ES-I3 (cell line): Measurements from ENCODE around the gene TAL2.

Experiments used
- H3K36me3 ChIP-seq: 2 replicates; pipeline ENCODE4 v1.6.1; 2013; ENCODE audit warnings: mild to moderate bottlenecking, low read length, control low read depth, moderate library complexity; ENCODE audit not compliant: insufficient read depth
- H3K4me1 ChIP-seq: 2 replicates; pipeline ENCODE4 v1.6.1; 2013; ENCODE audit warnings: mild to moderate bottlenecking, control low read depth, low read length; ENCODE audit not compliant: insufficient read depth
- H3K9ac ChIP-seq: 2 replicates; pipeline ENCODE4 v1.6.1; 2013; ENCODE audit warnings: low read depth, mild to moderate bottlenecking, low read length, moderate library complexity
- H3K9me3 ChIP-seq: 2 replicates; pipeline ENCODE4 v1.6.1; 2013; ENCODE audit warnings: mild to moderate bottlenecking, low read length, moderate library complexity; ENCODE audit not compliant: control insufficient read depth, insufficient read depth

Gene TAL2

DNA sequence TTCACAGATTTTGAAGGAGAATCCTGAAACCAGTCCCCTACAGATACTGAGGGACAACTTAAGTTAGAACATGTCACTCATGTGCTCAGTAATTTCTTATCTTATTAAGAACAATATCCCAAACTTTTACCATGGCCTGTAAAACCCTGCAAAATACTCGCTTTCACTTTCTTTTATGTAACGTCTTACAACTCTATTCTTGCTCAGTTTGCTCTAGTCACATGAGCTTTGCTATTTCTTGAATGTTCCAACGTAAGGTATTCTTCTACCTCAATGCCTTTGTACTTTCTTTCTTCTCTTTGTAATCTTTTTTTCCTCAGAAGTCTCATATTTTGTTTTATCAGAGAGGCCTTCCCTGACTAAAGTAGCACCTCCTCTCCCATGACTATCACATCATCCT, 46.1 kb downstream of the TAL2 start:
- H3K9ac ChIP-seq = no peak overlapping the region
- H3K4me1 ChIP-seq = no peaks in the 10 kb centered on the region
- H3K9me3 ChIP-seq = no peaks in the 10 kb centered on the region
- H3K36me3 ChIP-seq = no peaks in the 10 kb centered on the region

DNA sequence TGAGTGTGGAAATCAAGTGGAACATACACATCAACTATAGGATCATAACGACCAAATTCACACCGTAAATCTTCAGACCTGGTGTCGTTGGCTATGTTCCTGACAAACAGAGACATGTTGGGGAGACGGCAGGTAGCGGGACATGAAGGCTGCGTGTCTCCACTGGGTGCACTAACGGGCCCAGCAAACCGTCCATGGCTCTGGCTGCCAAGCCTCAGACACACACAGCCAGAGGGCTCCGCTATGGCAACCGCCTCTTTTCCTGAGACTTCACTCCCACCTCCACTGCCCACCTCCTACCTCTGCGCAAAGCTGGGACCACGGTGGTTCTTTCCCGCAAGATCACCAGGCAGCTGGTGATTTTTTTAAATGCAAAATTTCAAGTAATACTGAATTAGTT, 48.4 kb downstream of the TAL2 start:
- Histone ChIP-seq H3K9me3 (no peaks in the 10 kb centered on the region), H3K4me1 (no peaks in the 10 kb centered on the region), H3K36me3 (no peaks in the 10 kb centered on the region), H3K9ac (no peak overlapping the region)

DNA sequence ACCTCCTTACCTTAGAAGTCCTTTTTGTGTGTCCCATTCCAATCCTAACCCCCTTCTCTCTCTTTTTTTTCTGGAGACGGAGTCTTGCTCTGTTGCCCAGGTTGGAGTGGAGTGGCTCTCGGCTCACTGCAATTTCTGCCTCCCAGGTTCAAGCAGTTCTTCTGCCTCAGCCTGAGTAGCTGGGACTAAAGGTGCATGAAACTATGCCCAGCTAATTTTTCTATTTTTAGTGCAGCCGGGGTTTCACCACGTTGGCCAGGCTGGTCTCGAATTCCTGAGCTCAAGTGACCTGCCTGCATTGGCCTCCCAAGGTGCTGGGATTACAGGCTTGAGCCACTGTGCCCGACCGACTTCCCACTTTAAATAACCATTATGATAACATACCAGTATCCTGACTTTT, 49.6 kb downstream of the TAL2 start:
- H3K36me3 ChIP-seq = no peaks in the 10 kb centered on the region
- H3K4me1 ChIP-seq = no peaks in the 10 kb centered on the region
- no peak overlapping the region for H3K9ac ChIP-seq
- no peaks in the 10 kb centered on the region for H3K9me3 ChIP-seq

DNA sequence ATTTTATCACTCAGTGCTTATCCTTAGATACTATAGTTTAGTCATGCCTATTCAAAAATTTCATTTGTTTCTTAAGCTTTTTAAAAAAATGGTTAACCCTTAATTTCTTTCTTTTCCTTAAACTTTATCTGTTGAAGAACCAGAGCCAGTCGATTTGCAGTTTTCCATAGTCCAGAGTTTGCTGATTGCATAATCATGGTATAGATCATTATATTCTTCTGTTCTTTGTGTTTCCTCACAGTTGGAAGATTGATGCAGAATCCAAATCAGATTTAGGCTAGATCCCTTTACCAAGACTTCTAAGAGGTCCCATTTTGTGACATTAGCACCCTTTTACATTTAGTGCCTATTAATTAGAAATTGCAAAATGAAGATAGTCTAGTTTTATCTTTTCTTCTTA, 50.0 kb downstream of the TAL2 start:
- Histone ChIP-seq H3K9ac (no peak overlapping the region), H3K9me3 (no peaks in the 10 kb centered on the region), H3K4me1 (no peaks in the 10 kb centered on the region), H3K36me3 (no peaks in the 10 kb centered on the region)
